Activated CD8-positive, alpha-beta T cell treated with anti-CD3 and anti-CD28 coated beads for 36 hours (primary cell): Measurements from ENCODE around the gene TMC1. TPM values are rescaled to one million over a fixed set of nuclear protein-coding genes. Genes with fewer than 3 reads are reported as not detected.

ENCODE experiments used
- ATAC-seq: fragments of 200-7000 bp; cut with Tn5 transposase; one replicate; pipeline ENCODE4 v1.10.0; 2021; ENCODE audit warnings: mild to moderate bottlenecking, moderate library complexity
- CTCF ChIA-PET: fragments of 350-600 bp; sonication (Branson Sonifier 250); formaldehyde crosslinking; loops from one replicate; lab custom pipeline; 2021; ENCODE audit warnings: antibody characterized with exemption; lab: Charles Lee
- POLR2A ChIA-PET: fragments of 350-600 bp; sonication (Branson Sonifier 250); formaldehyde crosslinking; loops from one replicate; lab custom pipeline; 2021; ENCODE audit warnings: antibody characterized with exemption; lab: Charles Lee
- DNase-seq: peaks from one replicate; pipeline ENCODE4 v3.0.0-alpha.2; 2020
- H3K27ac Mint-ChIP-seq: one replicate; pipeline ENCODE4 v1.8.0; 2021; ENCODE audit warnings: mild to moderate bottlenecking, mixed read lengths
- H3K27me3 Mint-ChIP-seq: one replicate; pipeline ENCODE4 v1.8.0; 2021; ENCODE audit warnings: mixed read lengths
- H3K36me3 Mint-ChIP-seq: one replicate; pipeline ENCODE4 v1.8.0; 2021; ENCODE audit warnings: low read depth, mixed read lengths
- H3K4me1 Mint-ChIP-seq: one replicate; pipeline ENCODE4 v1.8.0; 2021; ENCODE audit warnings: low read depth, mixed read lengths
- H3K4me3 Mint-ChIP-seq: one replicate; pipeline ENCODE4 v1.8.0; 2021; ENCODE audit warnings: mild to moderate bottlenecking, moderate library complexity, mixed read lengths
- H3K9me3 Mint-ChIP-seq: one replicate; pipeline ENCODE4 v1.8.0; 2021; ENCODE audit warnings: mixed read lengths
- CTCF ChIP-seq: fragments of 200-600 bp; IDR thresholded peaks from one replicate; pipeline ENCODE4 v1.8.0; 2022; ENCODE audit warnings: antibody characterized with exemption, mild to moderate bottlenecking
- intact Hi-C: fragments of 100-400 bp; cut with micrococcal nuclease; formaldehyde crosslinking; loops from one replicate; pipeline ENCODE4 v1.10.0; 2022
- total RNA-seq, 2 experiments: library from RNA; stranded (reverse); gene quantifications; one replicate each; pipeline ENCODE4 v1.2.3, GENCODE V29; 2021

Gene TMC1
- total RNA-seq, 2 experiments from 2014 or later: 0.38 TPM; not detected in 1

GRCh38 chr9:72598639-72599038, 77.2 kb downstream of the TMC1 start:
- no peak for TF ChIP-seq CTCF
- H3K27ac Mint-ChIP-seq: no peak overlapping the region
- H3K9me3 Mint-ChIP-seq: no peaks in the 10 kb centered on the region
- intact Hi-C loops: loop anchor here (10.0 kb wide), 1 partner anchor 564 kb away; no protein-coding TSS in a partner anchor
- ATAC-seq: no peak
- H3K36me3 Mint-ChIP-seq: no peaks in the 10 kb centered on the region
- peaks cover 4% of the 10 kb centered on the region for H3K4me1 Mint-ChIP-seq
- CTCF ChIA-PET: no interaction called here
- peaks cover 2% of the 10 kb centered on the region for H3K27me3 Mint-ChIP-seq
- H3K4me3 Mint-ChIP-seq: no peak overlapping the region
- no peak for DNase-seq
- POLR2A ChIA-PET: no interaction called here

- intact Hi-C loops: loop anchor here (10.0 kb wide), 1 partner anchor 565 kb away; no protein-coding TSS in a partner anchor
- CTCF ChIA-PET: interaction anchor here (0.8 to 1.5 kb wide), 3 partner anchors 8 to 235 kb away, joined by 3 to 4 read pairs (median 4); partner anchors contain the start of gene ZFAND5
- DNase-seq: no peak
- no peaks in the 10 kb centered on the region for H3K9me3 Mint-ChIP-seq
- ATAC-seq: no peak
- no peak for TF ChIP-seq CTCF
- no peak overlapping the region for H3K27ac Mint-ChIP-seq
- no peak overlapping the region for H3K4me3 Mint-ChIP-seq
- POLR2A ChIA-PET: no interaction called here
- no peaks in the 10 kb centered on the region for H3K36me3 Mint-ChIP-seq
- H3K27me3 Mint-ChIP-seq: peaks cover 2% of the 10 kb centered on the region
- peaks cover 4% of the 10 kb centered on the region for H3K4me1 Mint-ChIP-seq
Observed at GRCh38 chr9:72599874-72600534, 78.6 kb downstream of the TMC1 start.

- POLR2A ChIA-PET: no interaction called here
- TF ChIP-seq CTCF: no peak
- Mint-ChIP-seq H3K27ac (no peak overlapping the region), H3K36me3 (no peaks in the 10 kb centered on the region), H3K9me3 (no peaks in the 10 kb centered on the region), H3K27me3 (peaks cover 2% of the 10 kb centered on the region), H3K4me3 (no peak overlapping the region), H3K4me1 (peaks cover 4% of the 10 kb centered on the region)
- CTCF ChIA-PET: interaction anchor here (0.8 to 1.5 kb wide), 3 partner anchors 8 to 235 kb away, joined by 3 to 4 read pairs (median 4); partner anchors contain the start of gene ZFAND5
- intact Hi-C loops: no loop called here
- ATAC-seq (no peak), DNase-seq (no peak)
Observed at GRCh38 chr9:72600671-72601070, 79.3 kb downstream of the TMC1 start.

- CTCF ChIA-PET: interaction anchor here (0.8 to 1.5 kb wide), 3 partner anchors 9 to 320 kb away, joined by 3 read pairs; no protein-coding TSS in a partner anchor
- no peak overlapping the region for H3K4me3 Mint-ChIP-seq
- DNase-seq (no peak), ATAC-seq (no peak)
- peaks cover 3% of the 10 kb centered on the region for H3K4me1 Mint-ChIP-seq
- H3K27ac Mint-ChIP-seq: no peak overlapping the region
- H3K27me3 Mint-ChIP-seq: peaks cover 2% of the 10 kb centered on the region
- intact Hi-C loops: no loop called here
- POLR2A ChIA-PET: interaction anchor here (0.6 kb wide), 1 partner anchor 237 kb away, joined by 3 read pairs; the partner anchor contains the start of gene ZFAND5
- no peaks in the 10 kb centered on the region for H3K9me3 Mint-ChIP-seq
- no peak for TF ChIP-seq CTCF
- no peaks in the 10 kb centered on the region for H3K36me3 Mint-ChIP-seq
Observed at GRCh38 chr9:72601615-72602014, 80.2 kb downstream of the TMC1 start.

GRCh38 chr9:72612449-72612848, 91.0 kb downstream of the TMC1 start:
- H3K4me3 Mint-ChIP-seq: no peak overlapping the region
- POLR2A ChIA-PET: no interaction called here
- no peak for ATAC-seq
- H3K36me3 Mint-ChIP-seq: no peaks in the 10 kb centered on the region
- peaks cover 4% of the 10 kb centered on the region for H3K27me3 Mint-ChIP-seq
- DNase-seq: no peak
- TF ChIP-seq CTCF: no peak
- intact Hi-C loops: no loop called here
- no peaks in the 10 kb centered on the region for H3K4me1 Mint-ChIP-seq
- H3K9me3 Mint-ChIP-seq: no peaks in the 10 kb centered on the region
- H3K27ac Mint-ChIP-seq: no peak overlapping the region
- CTCF ChIA-PET: interaction anchor here (1.3 kb wide), 1 partner anchor 23 kb away, joined by 3 read pairs; no protein-coding TSS in a partner anchor
